T-helper 9 cell (primary cell): ENCODE data around the gene NBAS.
"Not testable (repeated sequence)": the region's sequence is repeated elsewhere in the genome, so short reads cannot be mapped to it uniquely, and the experiment has no call there.

ENCODE experiments used
- DNase-seq: peaks from one replicate; pipeline ENCODE4 v3.0.0-alpha.2; 2020

The NBAS gene

DNA sequence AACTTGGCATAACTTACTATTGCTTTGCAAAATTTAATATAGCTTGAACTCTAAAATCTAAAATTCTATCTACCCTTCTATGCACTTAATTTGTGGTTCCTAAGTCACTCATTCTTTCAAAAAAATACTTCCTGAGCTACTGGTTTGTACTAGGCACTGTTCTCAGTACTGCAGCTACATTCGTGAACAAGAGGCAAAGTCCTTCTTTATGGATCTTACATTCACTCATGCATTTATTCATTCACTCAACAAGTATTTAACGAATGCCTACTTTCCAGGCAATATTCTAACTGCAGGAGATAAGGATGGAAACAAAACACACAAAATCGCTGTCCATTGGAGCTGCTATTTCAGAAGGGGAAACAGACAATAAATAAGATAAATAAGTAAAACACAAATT lies 104.8 kb downstream of the NBAS start:
- no peak for DNase-seq

DNA sequence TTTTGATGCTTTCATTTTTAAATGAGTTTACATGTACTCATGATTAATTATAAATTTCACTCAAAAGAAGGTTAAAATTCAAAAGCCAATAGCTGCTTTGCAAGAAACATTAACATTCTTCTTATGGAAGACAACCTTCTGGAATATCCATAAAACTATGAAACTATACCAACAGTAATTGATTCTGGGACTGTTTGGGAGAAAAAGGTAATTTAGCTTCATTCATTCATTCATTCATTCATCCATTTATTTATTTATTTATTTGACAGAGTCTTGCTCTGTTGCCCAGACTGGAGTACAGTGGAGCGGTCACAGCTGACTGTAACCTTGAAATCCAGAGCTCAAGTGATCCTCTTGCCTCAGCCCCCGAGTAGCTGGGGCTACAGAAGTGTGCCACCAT lies 110.3 kb downstream of the NBAS start:
- DNase-seq: no peak

DNA sequence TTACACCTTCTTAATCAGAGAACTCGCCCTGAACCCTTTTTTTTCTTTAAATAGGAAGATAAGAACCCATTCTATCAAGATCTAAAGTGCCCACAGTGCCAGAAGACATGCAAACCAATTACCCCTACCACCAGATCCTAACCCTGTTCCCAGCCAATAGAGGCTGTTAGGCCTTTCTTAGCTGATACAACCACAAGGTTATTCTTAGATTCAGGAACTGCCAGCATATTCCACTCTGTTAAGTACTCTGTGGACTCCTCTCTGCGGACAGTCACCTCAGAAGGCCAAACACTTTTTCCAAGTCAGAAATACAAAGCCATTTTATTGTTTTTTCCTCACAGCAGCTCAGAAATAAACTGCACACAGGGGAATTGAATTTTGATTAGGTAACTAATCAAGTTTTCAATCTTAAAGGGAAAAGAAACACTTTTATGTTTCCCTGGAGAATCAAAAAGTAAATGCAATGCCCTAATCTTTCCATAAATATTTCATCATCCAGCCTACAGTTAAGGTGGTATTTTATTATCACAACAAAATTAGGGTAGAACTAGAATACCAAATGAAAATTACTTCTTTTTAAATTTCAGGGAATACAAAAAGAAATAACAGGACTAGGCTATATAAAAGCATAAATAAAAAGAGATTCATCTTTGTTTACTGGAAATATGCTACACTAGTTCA lies 111.4 kb downstream of the NBAS start:
- DNase-seq: no peak

DNA sequence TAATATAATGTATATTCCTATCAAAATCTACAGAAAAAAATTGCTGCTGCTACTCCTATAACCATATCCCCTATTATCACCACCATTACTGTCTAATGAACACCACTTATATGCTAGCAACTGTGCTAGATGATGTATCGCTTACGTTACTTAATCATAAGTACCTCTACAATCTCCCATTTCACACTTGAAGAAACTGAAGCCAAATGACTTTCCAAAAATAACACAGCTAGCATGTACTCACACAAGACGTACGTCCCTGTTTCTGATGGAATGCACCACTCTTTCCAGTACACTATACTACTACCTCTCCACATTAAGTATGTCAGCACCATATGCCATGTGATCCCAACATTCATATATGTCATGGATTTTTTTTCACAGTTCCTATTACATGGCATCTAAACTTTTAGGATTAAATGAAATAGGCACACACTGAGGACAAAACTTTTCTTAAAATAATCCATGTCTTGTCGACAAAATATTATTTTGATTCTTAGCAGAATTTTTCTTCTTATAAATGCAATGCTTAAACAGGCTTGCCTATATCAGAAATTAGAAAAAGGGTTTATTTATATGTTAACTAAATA lies 112.8 kb downstream of the NBAS start:
- DNase-seq: no peak

DNA sequence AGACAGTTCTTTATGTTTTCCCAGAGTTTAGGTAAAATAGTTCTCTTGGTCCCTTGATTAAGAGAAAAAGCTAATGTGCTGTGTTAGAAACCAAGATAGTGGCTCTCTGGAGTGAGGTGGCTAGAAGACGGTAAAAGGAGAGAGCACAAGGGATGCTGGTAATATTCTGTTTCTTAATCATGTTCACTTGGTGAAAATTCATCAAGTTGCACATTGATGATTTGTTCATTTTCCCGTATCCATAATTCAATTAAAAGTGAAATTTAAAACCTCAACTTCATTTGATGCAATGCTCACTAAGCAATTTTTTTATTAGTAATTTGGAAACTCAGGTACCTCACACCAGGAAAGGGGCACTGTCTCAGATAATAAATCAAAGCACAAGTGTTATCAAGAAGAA lies 113.8 kb downstream of the NBAS start:
- DNase-seq: no peak

DNA sequence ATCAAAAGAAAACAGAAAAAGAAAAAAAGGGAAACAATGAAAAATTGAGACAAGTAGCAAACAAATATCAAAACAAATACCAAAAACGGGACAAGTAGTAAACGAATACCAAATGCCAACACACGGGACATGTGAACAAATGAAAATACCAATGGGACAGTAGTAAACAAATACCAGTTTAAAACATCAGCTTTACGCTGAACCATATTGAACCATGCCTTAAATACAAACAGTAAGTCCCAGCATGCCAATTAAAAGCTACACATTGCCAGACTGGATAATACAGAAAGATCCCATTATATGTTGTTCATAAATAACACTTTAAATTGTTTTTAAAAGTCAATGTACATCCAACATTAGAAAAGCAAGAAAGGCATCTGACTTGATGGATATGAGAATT lies 114.2 kb downstream of the NBAS start:
- DNase-seq: no peak

DNA sequence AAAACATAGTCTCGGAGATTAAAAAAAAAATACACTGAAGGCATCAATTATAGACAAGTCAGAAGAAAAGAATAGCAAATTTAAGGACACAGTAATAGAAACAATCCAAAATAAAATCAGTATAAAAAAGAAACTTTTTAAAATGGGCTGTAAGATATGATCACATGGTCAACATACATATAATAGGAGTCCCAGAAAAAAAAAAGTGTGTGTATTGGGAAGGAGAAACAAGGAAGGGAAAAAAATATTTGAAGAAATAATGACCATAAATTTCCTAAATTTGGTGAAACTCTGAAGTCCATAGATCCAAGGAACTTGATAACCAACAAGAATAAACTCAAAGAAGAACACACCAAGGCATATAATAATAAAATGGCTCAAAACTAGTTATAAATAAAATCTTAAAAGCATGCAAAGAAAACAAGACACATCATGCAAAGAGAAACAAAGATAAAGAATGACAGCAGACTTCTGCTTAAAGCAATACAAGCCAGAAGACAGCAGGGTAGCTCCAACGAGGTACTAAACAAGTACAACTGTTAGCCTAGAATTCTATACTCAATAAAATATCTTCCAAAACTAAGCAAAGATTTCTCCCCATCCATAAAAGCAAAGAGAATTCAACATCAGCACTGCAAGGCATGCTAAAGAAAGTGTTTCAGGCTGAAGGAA lies 115.1 kb downstream of the NBAS start:
- no peak for DNase-seq

DNA sequence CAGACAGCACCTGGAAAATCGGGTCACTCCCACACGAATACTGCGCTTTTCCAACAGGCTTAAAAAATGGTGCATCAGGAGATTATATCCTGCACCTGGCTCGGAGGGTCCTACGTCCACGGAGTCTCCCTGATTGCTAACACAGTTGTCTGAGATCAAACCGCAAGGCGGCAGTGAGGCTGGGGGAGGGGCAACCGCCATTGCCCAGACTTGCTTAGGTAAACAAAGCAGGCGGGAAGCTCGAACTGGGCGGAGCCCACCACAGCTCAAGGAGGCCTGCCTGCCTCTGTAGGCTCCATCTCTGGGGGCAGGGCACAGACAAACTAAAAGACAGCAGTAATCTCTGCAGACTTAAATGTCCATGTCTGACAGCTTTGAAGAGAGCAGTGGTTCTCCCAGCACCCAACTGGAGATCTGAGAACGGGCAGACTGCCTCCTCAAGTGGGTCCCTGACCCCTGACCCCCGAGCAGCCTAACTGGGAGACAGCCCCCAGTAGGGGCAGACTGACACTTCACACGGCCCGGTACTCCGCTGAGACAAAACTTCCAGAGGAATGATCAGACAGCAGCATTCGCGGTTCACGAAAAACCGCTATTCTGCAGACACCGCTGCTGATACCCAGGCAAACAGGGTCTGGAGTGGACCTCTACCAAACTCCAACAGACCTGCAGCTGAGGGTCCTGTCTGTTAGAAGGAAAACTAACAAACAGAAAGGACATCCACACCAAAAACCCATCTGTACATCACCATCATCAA lies 121.2 kb downstream of the NBAS start:
- DNase-seq: not testable (repeated sequence)

DNA sequence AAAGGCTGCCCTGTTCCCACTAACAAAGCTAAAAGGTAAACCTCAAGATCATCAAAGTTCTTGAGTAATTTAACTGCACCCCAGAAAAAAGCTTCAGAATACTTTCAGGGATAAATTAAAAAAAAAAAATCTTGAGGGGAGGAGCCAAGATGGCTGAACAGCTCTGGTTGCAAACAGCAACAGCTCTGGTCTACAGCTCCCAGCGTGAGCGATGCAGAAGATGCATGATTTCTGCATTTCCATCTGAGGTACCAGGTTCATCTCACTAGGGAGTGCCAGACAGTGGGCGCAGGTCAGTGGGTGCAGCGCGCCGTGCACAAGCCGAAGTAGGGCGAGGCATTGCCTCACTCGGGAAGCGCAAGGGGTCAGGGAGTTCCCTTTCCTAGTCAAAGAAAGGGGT lies 121.8 kb downstream of the NBAS start:
- not testable (repeated sequence) for DNase-seq

DNA sequence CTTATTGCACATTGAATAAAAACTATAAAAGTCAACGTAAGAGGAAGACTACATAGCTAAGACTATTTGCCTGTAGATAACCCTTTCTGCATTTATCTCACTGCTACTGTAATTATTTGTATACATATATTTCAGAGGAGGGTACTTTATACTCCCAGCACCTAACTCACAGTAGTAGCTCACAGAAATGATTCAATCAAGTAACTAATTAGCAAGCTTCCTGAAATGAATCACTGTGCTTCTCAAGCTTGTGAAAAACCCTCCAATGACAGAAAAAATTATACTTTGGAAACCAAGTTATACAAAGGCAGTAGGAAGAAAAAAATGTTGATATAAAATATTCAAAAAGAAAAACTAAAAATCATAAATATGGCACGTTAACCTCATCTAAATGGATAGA lies 124.9 kb downstream of the NBAS start:
- no peak for DNase-seq

DNA sequence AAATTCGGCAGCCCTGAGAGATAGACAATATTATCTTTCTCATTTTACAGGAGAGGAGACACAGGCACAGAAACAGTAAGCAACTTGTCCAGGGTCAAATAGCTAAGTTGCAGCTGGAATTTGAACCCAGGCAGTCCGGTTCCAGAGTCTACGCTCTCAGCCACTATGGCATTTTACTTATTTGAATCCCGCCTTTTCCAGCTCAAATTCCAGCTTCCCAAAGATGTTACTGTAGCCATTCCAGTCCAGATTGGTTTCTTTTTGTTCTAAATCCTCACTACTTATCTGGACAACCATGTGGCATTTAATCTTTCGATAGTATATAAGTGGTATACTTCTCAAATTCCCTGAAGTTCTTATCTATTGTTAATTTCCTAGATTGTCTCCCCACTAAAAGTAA lies 125.7 kb downstream of the NBAS start:
- no peak for DNase-seq

DNA sequence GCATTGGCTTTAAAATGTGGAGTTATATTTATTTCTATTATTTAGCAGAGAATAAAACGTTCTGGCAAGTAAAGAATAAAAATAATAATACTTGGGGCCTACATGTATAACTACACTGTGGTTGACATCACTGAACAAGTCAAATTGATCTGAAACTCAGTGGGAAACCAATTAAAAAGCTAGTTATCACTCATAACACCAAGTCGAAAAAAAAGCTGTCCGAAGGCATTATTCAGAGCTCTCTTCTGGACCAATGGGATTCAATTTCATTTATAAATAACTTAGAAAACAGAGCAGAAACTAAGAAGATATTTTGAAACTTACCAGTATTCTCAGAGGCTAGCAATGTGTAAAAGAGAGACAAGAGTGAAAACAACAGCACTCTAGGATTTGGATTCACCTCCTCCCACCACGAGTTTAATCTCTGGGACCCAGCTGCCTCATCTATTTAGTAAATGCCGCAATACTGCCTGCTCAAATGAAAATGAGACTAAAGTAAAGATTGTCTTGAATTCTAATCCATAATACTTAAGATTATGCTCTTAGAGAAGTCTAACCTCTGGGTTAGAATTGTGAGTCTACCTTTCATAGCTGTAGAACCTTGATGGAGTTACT lies 128.4 kb downstream of the NBAS start:
- DNase-seq: no peak

DNA sequence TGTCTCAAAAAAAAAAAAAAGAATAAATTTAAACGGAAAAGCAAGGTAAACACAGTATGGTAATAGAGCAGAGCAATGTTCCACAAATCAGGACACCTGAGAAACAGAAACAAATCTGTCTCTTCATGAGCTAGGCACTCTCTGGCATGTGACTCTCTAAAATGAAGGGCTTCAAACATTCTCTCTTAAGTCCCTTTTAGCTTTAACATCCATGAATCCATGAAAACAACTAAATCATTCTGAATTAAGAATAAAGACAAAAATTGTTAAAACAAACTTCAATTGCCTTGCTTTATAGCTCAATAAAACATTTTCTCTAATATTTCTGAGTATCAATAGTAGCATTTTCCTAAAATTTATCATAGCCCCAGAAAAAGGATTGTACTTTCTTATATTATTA lies 132.1 kb downstream of the NBAS start:
- DNase-seq: no peak

DNA sequence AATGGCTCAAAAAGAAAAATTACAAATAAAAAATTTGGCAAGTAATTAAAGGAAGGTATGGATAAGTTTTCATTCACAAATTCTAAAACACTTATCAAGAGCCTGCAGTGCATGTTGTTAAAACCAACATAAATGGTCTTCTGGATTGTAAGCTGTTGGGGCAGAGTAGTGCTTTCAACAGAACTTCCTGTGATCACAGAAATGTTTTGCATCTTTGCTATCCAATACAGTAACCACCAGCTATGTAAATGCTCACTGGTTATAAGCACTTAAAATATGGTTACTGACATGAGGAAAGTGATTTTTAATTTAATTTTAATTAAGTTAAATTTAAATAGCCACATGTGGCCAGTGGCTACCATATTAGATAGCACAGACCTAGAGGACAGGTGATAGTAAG lies 133.1 kb downstream of the NBAS start:
- DNase-seq: no peak

DNA sequence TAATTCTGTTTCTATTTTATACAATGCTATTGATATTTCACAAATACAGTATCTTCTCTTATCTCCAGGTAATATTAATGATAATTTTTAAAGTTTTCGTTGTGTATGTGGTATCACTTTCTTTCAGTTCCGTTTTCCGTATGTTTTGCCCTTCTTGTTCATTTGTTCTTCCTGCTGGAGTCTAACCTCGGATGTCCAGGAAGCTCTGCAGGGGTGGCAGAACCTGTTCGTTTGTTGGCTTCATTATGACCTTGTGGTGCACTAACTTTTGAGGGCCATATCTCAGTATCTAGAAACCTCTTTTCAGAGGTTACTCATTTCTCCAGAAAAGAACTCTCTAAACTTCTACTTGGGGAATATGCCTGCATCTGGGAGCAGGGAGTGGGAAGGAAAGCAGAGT lies 134.5 kb downstream of the NBAS start:
- DNase-seq: no peak

DNA sequence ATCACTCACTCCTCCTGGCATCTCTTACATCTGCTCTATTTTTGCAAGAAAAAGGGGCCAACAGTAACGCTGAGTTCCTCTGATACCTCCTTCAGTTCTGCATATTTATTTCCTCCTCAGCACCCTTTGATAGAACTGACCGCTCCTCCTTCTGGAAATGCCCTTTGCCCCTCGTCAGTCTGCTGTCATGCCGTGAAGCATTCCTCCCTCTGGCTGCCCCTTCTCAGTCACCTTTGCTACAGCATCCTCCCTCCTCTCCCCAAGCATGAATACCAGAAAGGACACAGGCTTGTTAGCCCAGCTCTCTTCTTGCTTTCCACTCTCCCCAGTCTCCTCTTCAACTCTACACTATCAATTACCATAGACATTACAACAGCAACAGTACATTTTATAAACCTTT lies 135.4 kb downstream of the NBAS start:
- DNase-seq: no peak

DNA sequence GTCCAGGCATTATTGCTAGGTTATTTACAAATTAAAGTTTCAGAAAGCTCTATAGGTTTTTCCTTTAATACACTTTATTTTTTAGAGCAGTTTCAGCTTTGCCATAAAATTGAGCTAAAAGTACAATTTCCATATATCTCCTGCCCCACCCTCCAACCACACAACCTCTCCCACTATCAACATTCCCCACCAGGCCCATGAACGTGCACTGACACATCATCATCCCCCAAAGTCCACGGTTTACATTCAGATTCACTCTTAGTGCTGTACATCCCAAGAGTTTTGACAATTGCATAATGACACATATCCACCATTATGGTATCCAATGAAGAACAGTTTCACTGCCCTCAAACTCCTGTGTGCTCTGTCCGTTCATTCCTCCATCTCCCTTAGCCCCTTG lies 139.4 kb downstream of the NBAS start:
- DNase-seq: no peak

DNA sequence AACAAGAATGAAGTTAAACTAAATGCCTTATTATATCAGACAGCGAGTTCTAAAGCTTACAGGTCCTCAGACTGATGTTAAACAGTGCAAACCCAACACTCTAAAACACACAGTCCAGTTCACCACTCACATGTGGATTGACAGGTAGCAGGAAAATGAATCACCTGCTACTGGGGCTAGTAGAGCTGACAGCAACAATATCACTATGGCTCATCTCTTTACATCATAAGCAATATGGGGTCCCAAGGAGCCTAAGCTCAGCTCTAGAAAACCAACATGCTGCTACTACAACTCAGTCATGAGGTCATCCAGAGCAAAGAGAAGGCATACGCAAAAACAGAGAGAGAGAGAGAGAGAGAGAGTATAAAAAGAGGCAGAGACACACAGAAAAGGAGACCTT lies 145.4 kb downstream of the NBAS start:
- no peak for DNase-seq

DNA sequence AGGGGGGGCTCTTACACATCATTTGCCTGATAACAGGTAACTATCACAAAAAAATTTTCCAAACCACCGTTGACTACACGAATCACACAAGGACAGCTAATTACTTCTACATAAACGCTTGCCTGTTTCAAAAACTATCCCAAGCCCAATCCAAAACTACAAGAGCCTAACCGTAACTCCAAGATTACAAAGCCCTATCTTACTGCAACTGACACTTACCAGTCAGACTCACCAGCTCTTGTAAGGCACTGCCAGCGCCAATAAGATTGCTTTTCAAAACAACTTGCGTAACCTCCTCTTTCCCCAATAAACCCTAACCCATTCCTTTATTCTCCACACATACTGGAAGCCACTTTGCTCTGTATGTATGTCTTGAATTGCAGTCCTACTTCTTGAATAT lies 148.4 kb downstream of the NBAS start:
- no peak for DNase-seq

DNA sequence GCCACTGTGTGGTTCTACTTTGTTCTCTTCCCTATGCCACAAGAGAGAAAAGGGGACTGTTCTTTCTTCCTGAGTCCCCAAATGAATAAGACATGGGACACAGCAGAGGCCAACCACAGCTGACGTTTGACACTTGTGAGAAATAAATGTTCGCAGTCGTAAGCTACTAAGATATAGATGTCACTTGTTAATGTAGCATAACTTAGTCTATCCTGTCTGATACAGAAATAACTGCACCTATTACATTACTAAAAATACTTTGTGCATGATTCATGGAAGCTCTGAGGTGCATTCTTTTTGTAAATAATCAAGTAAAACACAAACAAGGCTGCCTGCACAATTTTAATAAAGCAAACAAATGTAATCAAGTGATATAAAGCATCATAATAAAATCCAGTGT lies 148.8 kb downstream of the NBAS start:
- DNase-seq: no peak

DNA sequence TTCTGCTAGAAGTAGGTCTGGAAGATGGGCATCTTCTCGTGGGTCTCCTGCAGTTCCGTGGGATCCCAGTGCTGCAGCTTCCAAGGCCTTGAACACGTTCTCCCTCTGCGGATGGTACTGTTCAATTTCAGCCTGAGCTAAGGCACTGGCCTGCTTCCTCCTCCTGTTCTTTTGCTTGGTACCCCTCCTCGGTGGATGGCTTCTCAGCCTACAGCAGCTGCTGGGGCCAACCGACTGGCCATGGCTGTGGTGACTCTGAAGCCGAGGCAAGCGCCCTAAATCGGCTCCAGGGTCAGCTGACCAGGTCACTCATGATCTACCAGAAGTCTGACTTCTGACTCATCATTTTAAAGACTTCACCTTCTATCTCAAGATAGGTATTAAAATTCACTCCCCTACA lies 150.2 kb downstream of the NBAS start:
- no peak for DNase-seq

DNA sequence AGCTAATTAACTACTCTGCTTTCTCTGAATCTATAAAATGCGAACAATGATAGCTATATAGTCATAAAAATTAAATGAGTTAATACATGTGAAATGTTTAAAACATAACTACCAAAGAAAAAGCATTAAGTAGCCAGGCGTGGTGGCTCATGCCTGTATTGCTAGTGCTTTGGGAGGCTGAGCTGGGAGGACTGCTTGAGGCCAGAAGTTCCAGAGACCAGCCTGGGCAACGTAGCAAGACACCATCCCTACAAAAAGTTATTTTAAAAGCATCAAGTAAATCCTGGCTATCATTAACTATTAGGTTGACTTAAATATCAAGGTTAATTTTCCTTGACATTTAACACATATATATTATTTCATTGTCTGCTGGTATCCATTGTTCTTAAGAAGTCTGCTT lies 152.4 kb downstream of the NBAS start:
- no peak for DNase-seq

DNA sequence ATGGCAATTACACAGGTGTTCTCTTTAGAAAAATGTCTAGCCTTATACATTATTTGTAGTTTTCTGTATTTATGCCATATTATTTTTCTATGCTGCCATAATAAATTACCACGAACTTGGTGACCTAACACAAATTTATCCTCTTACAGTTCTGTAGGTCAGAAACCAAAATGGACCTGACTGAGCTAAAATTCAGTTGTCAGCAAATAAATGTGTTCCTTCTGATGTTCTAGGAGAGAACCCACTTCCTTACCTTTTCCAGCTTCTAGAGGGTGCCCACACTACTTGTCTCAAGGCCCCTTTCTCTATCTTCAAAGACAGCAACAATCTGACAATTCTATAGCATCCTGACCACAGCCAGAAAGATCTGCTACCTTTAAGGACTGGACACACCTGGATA lies 153.5 kb downstream of the NBAS start:
- DNase-seq: no peak
